Stimulated activated CD8-positive, alpha-beta memory T cell treated with anti-CD3 and anti-CD28 coated beads, Interleukin-4, amount 100 ng/mL, for 24 hours (primary cell): ENCODE results near the gene B4GALT1.

Experiments used
- DNase-seq: peaks from one replicate; pipeline ENCODE4 v3.0.0-alpha.2; 2020; ENCODE audit warnings: low read depth

B4GALT1 gene

DNA sequence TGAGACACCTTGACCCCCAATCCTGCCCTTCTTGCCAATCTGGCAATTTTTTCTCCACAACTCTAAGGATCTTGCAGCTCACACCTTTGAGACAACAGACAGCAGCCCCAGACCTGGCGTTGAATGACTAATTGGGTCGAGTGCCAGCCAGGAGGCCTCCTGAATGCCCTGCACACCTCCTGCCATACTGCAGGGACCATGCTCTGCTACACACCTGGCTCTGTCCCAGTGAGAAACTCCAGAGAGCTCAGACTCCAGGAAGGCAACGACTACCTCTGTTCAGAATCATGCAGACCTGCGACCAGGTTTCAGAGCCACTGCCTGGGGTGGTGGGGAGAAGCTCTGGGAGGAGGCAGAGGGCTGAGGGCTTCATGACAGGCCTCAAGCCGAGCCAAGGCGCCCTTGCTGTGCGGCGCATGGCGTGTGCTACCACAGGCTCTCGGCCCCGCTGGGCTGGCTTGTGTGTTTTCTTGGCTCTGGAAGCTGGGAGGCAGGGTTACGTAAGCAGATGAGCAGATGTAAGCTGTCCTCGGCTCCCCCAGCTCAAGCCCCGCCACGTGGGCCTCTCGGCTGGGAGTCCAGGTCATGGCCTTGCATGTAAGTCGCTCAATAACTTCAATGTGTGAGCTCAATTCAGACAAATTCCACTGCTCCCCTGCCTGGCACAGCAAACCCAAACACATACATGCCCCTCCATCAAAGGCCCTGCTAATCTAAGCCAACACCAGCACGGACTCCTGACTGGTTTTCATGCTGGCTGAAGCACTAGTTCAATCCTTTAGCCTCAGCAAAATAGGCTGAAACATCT, 27.5 kb downstream of the B4GALT1 start:
- no peak for DNase-seq

DNA sequence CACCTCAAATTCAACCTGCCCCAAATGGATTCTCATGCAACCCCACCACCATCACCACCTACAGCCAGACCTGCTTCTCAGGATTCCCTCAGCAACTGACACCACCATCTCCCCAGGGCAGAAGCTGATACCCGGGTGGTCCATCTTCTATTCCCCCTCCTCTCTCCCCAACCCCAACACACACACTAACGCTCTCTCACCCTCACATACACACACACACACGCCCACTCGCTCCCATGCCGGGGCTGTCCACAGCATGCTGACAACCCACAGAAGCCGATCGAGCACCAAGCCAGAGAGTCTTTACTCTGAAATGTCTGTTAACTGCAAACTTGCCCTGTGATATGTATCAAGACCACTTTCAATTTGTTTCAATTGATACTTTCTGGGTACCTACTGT, 28.4 kb downstream of the B4GALT1 start:
- DNase-seq, result no peak

DNA sequence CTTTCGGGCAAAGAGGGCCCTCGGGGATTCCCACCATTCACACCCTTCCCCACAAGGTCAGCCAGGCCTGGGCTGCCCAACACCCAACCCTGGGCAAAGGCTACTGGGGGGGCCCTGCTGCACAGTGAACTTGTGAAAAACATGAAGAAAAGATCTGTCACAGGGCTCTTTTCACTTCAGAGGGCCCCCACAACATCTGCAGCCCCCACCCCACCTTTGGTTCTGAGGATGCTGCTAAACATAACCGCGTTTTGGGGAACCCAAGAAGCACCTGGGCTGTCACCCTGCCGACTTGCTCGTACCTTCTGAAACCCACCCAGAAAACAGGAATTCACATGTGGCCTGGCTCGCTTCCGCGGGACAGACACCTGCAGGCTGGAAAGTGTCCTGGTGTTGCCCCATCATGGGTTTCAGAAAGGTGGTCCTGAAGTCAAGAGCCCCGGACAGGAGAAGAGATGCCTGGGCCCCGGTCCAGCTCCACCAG, 29.3 kb downstream of the B4GALT1 start:
- DNase-seq, result no peak

DNA sequence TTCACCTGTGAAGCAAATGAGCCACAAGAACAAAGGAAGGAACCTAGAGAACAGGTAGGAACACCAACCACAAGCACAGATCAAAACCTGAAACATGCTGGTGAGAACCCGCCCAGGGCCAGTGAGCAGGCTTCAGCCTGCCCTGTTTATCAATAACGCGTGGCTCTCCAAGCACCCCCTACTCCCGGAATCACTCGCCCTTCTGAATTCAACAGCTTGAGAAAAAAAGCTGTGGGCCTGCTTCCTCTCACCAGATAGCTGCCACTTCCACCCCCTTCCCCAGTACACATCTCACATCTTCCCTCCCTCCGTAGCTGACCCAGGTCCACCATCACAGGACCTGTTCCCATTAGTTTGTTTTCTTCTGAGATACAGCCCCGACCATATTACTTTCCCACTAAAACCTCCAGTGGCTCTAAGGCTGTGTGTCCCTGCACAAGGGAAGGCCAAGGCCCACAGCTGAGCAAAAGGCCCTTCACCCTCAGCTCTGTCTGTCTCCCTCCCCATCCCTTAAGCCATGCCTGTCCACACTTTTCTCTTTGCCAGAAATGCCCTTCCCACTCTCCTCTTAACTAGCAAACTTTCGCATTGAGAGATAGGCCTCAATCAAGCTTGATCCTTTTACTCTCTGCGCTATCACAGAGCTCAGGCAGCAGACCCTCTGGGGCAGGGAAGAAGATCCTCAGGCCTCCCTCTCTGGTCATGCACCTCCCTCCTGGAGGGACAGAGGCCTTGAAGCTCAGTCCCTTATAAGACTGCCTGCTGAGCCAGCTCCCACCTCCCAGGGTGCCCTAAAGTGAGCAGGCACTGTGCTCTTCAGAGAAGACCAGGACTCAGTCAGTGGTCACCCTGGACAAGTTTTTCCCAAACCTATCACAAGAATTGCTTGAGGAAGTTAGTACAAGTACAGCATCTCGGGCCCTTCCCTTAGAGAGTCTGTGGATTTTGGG, 30.1 kb downstream of the B4GALT1 start:
- DNase-seq, result no peak

DNA sequence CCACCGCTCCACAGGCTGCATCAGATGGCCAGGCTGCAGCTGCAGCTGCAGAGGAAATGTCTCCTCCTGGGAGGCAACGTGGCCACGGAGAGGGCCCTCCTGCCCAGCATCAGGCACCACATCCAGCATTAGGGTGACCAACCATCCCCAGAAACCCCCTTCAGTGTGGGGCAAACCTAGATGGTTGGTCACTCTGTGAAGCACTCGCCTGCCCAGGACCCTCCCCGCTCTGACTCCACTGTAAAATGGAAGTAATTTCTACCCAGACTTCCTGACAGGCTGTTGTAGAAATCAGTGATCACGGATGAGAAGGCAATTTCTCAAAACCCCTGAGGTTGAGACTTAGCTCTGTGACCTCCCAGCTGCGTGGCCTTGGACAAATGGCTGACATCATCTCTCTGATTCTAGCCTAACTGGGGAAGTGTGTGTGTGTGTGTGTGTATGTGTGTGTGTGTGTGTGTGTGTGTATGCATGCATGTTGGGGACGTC, 31.6 kb downstream of the B4GALT1 start:
- DNase-seq, result no peak

DNA sequence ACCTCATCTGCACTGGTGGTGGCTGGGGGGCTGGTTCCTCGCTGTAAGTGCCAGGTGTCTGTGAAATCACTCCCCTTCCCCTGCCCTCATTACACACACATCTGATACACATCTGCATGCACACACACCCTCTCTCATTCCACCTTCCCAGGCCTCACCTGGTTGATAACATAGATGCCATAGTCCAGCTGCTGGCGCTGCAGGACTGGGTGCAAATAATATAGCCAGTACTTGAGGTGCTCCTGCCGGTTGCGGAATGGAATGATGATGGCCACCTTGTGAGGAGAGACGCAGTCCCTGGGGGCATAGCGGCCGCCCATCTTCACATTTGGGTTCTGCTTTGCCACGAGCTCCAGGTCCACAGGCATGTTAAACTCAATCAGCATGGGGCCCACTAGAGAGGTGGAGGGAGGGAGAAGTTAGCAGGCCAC, 32.1 kb downstream of the B4GALT1 start:
- no peak for DNase-seq

DNA sequence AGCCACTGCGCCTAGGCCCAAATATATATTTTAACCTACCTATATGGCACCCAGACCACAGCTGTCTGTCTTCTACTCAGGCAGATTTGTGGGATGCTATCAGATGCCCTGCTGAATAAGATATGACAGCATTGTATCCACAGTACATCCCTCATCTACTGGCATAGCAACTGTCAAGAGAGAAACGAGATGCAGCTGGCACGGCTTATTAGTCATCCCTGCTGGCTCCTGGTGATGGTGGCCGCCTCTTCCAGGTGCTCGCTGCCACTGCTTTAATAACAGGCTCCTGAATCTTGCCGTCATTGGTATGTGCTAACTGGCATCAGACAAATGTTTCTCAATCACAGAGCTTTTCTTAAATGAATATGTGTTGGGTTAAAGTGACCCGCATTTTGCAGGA, 34.0 kb downstream of the B4GALT1 start:
- DNase-seq, result no peak

DNA sequence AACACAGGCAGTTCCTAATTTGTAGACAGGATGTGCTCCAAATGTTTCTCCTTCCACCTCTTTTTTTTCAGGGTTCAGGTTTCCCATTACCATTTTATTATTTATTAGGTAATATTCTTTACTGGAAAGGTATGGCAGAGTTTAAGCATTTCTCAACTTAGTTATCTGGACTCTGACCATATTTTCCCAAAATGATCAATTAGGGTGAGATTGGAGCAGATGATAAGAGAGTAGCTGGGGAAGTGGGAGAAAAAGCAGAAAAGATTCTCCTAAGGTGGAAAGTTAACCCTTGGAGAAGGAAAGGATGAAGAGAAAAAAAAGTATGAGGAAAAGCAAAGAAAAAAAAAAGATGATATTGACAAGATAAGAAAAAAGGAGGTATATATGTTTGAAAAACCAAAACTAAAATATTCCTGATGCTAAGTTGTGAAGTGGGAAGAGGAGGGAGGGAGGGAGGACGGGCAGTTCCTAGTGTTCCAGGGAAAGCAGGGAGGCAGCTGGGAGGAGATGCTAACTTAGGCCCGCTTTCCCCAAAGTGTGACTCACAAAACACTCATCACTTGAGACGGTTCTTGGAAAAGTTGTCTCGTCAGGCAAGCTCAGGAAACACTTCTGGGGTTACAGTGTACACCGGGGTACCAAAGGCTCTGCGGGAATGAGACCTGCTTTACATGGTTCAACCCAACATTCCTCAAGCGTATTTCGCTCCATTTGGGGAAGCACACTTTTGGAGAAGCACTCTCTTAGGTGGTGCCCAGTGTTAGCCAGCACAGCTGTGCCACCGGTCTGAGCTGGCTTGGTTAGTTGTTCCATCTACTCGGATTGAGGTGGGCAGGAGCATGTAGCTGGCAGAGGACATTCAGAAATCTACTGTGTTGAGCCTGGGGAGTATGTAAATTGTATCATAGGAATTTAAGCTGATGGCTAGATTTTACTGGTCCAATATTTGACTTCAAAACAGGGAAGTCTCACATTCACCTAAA, 35.1 kb downstream of the B4GALT1 start:
- DNase-seq, result no peak

DNA sequence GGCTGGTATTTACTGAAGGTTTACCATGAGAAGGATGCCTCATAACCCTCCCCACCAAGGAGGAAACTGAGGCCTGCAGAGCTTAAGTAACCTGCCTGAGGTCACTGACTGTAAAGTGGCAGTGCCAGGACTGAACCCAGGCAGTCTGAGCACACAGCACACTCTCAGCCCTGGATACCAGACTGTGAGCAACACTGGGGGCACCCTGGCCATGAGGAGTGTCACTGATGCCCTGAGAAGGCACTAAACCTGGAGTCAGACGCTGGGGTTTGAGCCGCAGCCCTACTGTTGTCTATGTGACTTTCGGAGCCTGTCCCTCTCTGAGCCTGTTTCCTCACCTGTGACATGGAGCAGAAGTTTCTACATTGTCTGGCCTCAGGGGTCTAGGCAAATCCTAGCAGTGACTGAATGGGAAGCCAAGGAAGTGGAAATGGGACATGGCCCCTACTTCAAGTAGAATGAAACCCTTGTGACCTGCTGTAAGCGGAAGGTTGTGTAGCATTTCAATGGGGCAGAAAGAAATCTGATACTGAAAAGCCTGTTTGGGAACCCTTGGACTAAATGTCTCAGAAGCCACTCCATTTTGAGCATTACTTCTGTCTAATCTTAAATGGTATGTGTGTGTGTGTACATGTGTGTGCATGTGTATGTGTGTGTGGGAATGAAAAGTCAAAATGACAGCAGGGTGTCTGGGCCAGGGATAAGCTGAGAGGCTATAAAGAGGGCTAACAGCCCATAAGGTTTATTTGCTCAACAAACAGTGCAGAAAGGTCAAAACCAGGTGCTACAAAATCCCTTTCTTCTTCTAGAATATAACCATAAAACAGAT, 36.0 kb downstream of the B4GALT1 start:
- no peak for DNase-seq

DNA sequence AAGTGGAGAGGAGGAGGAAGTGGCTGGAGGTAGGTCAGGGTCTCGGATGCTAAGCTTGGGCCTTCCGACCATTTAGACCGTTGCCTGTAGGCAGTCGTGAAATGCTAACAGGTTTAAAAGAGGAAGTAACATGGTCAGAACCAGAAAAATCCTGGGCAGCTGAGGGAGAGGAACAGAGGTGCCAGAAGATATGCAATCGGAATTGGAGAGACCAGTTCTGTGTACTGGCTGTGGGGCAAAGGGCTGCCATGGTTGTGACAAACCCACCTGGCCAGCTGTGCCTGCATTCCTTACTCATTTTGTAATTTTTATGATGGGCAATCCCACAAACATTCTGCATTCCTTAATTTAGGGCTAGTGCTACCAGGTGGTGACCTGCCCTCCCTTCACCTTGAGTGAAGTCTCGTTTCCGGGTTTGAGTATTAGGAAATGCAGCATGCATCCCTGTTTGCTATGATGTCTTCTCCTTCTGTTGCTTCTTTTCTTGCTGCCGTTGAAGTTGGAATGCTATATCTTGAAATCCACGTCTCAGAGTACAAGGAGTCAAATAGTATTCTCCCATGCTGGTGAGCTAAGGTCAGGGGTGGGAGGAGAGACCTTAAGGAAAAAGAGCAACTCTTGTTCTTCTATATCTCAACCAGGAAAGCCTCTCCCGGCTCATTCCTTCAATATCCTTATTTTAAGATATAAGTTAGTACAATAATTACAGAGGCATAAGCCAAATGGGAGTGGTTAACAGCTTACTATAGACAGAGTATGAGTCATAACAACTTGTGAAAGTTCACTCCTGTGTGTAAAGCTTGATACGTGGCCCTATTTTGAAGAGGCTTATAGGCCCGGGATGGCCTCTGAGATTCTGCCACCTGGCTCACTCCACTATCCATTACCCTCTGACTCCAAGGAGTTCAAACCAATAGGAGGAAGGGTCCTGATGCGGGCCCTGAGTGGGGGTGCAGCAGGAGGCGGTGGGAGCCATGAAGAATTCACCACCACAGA, 37.0 kb downstream of the B4GALT1 start:
- DNase-seq, result no peak

DNA sequence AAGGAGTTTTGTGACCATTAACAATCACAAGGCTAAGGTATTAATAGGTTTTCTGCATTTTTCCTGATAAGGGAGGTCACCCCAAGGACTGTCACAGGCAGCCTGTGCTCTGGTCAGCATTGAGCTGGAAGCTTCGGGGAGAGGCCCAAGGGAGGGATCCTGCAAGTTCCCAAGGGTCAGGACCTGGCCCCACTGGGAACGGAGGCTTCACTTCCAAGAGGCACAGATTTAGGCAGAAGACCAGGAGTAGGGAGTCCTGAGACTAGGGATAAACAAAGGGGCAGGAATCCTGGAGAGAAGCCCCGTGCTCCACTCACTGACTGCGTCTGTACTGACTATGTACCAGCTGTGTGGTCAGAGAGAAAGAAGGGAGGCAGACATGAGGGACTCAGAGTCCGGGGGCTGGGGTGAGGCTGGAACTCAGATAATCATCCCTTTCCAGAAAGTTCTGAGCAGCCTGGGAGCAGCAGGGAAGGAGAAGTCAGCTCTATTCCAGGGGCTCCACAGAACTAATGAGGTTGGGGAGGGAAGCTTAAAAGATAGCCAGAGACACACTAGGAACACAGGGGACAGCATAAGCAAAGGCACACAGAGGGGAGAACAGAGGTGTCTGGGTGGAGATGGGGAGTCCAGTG, 37.8 kb downstream of the B4GALT1 start:
- DNase-seq, result no peak

DNA sequence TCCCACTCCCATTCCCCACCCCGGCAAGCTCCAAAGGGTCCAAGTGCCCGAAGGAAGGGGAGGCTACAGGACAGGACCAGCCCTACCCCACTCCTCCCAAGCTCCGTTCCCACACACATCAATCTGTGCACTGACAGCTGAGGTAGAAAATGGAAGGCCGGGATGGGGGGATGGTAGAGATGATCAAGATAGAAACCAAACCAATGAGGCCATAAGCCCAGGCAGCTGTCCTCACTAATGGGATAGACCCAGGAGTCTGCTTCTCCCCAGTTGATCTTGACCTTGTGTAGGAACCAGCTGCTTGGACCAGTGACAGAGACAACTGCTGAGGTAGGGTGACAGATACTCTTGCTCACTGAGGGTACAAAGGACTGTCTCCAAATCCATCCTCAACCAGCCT, 38.6 kb downstream of the B4GALT1 start:
- DNase-seq, result no peak

DNA sequence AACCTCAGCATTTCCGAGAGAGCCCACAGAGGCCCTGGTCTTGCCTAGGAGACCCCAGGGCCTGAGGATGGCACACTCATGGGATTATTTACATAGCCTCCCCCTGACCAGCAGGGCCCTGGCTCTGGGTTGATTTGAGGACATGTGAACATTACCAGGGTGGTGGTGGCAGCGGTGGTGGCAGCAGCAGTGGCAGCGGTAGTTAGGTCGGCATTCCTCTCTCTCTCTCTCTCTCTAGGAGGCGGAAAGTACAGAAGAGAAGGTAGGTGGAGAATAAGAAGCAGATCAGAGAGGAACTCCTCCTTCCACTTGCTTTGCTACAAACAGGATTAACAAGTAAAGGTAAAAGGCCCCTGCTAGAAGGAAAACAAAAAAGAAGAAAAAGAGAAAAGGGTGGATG, 39.3 kb downstream of the B4GALT1 start:
- no peak for DNase-seq

DNA sequence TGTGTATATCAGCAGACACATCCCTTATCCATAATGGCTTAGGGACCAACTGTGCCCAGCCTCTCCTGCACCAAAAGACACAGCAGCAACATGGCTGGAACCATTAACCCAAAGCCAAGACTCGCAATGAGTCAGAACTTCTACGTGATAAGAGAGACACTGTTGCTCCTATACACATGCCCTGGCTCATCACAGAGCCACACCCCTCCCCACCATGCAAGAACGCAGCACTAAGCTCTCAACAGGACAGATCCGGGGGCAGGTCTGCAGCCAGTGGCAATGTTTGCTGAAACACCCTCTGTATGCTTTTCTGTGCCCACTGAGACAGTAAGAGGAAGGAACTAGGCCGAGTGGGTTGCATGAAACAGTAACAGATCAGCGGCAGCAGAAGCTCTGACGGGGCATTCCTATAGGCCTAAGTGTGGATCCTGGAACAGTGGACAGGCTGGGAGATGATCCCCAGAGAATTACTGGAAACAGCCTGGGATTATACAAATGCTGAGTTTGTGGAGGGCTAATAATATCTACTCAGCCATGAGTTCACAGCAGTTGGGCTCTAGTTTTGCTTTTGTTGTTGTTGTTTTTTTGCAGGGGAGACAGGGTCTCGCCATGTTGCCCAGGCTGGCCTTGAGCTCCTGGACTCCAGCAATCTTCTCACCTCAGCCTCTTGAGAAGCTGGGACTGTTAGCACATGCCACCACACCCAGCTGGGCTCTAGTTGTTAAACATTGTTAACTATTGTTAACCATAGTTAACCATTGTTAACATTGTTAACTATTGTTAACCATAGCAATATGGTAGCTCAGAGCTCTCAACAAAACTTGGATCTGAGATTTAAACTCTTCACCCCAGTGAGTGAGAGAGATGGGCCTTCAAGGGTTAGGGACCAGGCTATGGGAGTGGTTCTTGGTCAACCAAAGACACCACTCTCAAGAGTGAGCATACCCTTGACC, 41.0 kb downstream of the B4GALT1 start:
- no peak for DNase-seq

DNA sequence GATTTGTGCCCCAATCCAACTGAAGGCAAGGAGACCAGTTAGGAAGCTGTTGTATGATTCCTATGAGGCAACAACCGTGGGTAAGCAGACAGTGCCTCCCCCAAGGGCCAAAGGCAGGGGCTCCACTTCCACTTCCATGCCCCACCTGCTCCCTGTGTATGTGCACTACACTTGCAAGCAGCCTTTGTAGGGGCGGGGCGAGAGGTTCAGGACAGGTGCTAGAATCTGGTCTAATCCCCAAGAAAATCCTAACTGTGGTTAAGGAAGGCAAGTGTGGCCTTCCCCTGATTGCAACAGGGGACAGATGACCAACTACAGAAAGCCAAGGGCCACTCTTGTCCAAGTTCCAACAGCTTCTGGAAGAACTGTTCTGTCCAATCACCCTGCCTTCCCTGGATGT, 41.7 kb downstream of the B4GALT1 start:
- DNase-seq, result no peak

DNA sequence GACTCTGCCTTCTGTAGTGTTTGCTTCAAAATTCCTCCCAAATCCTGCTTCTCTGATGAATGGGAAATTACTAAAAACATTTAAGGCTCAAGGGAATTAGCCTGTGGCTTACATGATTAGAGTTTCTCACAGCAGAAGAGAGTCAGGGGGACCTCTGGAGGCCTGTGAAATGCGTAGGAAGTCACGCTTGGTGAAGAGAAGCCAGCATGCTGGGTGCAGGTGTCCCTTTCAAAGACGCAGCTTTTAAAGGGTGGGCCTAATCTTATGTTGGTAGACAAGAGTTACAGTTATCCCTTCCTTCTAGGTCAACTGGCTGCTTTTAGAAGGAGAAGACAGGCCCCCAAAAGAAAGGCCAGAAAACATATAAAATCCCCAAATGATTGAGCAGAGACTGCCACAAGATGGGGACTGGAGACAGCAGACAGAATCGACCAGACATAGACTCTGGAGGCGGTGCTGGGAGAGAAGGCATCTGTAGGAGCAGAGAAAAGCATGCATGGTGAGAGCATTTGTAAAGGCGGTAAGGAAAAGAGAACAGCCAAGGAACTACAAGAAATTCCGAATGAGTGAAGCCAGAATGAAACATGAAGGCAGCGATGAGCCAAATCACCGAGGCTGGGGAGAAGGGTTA, 42.3 kb downstream of the B4GALT1 start:
- no peak for DNase-seq

DNA sequence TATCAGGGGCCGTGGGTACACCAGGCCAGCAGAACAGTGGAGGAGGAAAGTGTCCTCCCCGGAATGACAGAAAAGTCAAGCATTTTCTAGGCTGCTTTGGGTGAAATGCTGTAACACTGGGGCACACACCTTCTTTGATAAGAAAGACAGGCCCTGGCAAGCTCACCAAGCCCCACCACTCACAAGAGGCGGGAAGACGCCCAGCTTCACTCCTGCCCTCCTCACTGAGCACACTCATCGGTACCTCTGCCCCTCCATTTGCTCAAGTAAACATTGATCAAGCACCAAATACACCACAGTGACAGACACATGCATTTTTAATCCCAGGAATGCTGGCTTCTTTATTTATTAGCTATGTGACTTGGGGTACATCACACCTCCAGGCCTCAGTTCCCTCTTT, 43.1 kb downstream of the B4GALT1 start:
- no peak for DNase-seq
